Hepatic stellate cell (primary cell): ENCODE results near the gene RXRA.
A peak's percentile ranks its signal among the peaks of the same experiment; 100 is the strongest.

ENCODE experiments used
- DNase-seq: peaks from one replicate; pipeline ENCODE4 v3.0.0; 2011; ENCODE audit warnings: low spot score

Gene RXRA

GRCh38 chr9:134434894-134435506 is 108.7 kb downstream of the RXRA start:
- peak; percentile 97 for DNase-seq

DNA sequence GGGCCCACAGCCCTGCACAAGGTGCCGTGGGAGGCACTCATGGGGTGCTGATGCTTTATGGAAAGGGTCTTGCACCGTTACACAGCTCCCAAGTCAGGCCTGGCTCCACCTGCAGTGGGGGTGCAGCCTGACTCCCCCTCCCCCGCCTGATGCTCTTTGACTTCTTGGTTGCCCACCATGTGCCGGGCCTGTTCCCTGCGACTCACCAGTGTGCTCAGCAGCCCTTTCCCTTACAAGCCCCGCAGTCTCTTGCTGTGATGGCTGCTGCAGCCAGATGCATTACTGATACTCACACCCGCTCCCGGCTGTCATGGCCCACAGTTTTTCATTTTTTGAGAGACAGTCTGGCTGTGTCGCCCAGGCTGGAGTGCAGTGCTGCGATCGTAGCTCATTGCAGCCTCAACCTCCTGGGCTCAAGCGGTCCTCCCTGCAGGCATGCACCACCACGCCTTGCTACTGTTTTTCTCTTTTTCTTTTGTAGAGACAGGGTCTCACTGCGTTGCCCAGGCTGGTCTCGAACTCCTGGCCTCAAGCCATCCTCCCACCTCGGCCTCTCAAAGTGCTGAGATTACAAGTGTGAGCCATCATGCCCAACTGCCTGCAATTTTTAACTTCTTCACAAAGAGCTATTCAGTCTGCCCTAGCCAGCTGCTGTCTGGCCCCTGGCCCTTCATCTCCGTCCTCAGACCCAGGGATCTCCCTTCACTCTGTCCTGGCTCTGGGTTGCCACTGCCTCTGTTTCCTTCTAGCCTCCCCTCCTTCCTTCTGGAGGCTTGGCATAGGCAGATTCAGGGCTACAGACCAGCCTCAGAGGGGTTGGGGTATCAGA is 109.5 kb downstream of the RXRA start:
- DNase-seq: no peak

DNA sequence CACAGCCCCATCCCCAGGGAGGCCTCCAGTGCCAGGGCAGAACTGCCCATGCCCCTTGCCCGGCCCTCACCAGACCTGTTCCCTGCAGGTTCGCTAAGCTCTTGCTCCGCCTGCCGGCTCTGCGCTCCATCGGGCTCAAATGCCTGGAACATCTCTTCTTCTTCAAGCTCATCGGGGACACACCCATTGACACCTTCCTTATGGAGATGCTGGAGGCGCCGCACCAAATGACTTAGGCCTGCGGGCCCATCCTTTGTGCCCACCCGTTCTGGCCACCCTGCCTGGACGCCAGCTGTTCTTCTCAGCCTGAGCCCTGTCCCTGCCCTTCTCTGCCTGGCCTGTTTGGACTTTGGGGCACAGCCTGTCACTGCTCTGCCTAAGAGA is 110.1 kb downstream of the RXRA start:
- no peak for DNase-seq

GRCh38 chr9:134436911-134437310 is 110.7 kb downstream of the RXRA start:
- no peak for DNase-seq

- DNase-seq: no peak
Measured at GRCh38 chr9:134437403-134438194, 111.3 kb downstream of the RXRA start.

DNA sequence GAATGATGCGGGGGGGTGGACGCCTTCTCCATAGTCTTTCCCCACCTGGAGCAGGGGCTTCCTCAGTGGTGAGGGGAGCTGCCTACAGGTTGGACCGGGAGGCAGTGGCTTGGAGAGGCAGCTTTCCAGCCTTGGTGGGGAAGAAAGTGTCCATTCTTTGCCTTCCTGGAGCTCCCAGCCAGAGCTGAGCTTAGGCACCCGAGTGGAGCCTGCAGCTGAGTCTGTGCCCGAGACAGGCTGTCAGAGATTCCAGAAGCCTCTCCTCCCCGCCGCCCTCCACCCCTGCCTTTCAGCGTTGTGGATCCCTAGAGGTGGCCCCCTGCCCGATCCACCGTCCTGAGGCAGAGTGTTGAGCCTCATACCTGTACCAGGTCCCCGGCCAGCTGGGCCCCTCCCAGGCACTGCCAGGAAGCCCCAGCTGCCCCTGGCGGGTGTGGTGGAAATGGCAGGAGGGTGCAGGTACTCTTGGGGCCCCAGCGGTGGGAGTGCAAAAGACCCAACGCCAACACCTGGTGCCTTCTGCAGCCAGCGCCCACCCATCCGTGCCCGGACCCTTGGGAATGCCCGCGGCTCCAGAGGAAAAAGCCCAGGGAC is 112.0 kb downstream of the RXRA start:
- DNase-seq: no peak

GRCh38 chr9:134439368-134439784 is 113.1 kb downstream of the RXRA start:
- DNase-seq: no peak

GRCh38 chr9:134440636-134441226 is 114.5 kb downstream of the RXRA start:
- DNase-seq: no peak

DNA sequence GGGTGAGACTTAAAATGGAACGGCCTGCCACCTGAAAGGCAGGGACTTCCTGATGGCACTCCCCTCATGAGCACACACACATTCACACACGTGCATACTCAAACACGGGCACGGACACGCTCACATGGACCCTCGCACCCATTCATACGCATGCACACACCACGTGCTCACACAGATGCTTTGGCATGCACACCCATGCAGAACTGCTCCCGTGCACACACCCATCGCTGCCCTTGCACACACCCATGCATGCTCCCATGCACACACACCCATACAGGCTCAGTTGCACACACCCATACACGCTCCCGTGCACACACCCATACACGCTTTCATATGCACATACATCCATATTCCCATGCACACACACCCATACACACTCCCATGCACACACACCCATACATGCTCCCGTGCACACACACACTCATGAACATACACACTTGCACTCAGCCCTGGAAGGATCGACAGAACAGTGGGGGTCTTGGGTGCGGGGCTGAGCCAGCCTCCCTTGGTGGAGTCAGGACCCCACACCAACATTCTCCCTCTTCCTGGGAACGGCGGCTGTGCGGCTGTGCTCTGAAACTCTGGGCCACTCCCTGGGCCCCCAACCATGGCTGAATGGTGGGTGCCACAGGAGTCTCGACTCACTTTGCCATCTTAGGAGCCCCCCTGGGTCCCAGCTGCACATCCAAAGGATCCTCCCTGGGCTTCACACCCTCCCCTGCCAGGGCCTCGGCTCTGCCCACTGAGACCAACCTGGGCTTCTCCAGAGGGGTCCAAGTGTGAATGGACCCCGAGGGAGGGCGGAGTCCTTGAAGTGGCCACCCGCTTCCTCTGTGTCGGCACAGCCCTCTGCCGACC is 115.2 kb downstream of the RXRA start:
- no peak for DNase-seq

DNA sequence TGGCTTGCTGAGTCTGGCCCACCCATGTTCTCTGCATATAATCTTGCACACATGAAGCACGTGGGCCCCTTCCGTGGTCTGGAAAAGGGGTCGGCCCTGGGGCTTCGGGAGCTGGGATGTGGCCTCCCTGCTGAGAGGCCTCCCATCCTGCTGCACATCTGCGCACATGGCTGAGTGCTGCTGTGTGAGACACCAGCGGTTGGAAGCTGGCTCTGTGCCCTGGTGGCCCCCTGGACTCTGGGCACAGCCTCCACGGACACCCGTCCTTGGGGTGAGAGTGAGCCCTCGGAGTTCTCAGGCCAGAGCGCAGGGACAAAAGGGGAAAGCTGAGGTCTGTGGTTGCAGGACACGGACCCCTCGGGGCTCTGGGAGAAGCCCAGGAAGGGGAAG is 115.8 kb downstream of the RXRA start:
- DNase-seq: no peak

GRCh38 chr9:134442486-134443173 is 116.4 kb downstream of the RXRA start:
- peak; percentile 91 for DNase-seq

- peak; percentile 96 for DNase-seq
Measured at GRCh38 chr9:134443174-134444037, 117.2 kb downstream of the RXRA start.

- DNase-seq: no peak
Measured at GRCh38 chr9:134444038-134444315, 117.7 kb downstream of the RXRA start.

GRCh38 chr9:134445000-134445399 is 118.7 kb downstream of the RXRA start:
- DNase-seq: no peak

GRCh38 chr9:134449180-134449916 is 123.1 kb downstream of the RXRA start:
- peak; percentile 99 for DNase-seq

DNA sequence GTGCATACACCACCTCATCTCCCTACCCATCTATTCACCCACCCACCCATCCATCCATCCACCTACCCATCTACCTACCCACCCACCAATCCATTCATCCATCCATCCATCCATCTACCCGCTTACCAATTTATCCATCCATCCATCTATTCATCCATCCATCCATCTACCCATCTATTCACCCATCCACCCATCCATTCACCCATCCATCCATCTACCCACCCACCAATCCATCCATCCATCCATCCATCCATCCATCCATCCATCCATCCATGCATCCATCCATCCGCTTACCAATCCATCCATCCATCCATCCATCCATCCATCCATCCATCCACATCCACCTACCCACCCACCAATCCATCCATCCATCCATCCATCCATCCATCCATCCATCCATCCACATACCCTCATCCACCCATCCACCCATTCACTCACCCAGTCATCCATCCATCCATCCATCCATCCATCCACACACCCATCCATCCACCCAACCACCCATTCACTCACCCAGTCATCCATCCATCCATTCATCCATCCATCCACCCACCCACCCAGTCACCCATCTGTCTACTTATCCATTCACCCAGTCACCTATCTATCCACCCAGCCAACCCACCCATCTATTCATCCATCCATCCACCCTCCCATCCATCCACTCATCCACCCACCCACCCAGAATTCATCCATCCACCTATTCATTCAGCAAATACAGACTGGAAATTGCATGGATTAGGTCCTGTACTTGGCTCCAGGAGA is 125.6 kb downstream of the RXRA start:
- DNase-seq: no peak

DNA sequence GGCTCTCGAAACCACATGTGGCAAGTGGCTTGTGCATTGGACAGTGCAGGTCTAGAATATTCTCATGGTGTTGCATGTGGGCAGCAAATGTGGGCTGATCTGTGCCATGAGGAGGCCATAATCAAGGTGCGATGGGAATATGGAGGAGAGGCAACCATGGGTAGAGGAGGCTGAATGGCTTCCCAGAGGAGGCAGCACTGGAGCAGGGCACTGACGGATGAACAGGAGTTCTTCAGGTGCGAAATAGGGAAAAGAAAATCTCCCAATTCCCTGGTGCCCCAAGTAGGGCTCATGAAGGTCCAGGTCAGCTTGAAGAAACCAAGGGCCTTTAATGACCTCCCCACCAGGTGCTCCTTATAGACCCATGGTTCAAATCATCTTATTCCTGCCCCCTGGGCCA is 126.5 kb downstream of the RXRA start:
- DNase-seq: no peak

GRCh38 chr9:134453776-134454475 is 127.7 kb downstream of the RXRA start:
- no peak for DNase-seq
